Measurements from ENCODE around the gene SLC44A4. TPM values are rescaled to one million over a fixed set of nuclear protein-coding genes. Genes with fewer than 3 reads are reported as not detected.

The SLC44A4 gene
- total and polyA plus RNA-seq, 2 of the 8 experiments (the other 6 are each of a cell fraction or from before 2014, with no cell fraction given) = 4.8 to 7.0 TPM

DNA sequence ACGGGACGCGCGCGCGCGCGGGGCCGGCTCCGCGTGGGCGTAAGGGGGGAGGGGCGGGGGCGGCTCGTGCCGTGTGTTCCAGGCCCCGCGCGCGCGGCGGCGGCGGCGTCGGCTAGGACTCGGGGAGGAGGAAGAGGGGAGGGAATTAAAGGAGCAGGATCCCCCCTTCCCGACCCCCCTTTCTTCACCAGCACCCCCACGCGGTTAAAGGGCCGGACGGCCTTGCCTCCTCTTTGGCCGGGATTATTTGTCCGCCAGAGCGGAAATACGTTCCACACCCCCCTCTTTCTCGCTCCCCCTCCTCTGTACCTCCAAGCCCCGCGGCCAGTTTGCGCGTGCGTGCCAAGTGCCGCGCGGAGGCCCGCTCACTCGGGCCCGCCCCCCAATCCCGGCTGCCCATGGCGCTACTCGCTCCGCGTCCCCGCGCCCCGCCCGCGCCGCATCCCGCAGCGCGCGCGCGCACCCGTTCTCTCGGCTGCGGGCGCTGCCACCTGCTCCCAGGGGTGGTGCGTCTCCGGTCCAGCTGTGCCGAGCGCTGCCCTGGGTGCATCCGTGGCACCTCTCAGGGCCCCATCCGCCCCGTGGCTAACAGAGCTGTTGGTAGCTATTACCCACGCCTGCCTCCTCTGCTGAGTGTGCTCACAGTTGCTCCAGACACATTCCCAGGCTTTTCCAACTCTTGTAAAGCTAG is 23.3 kb upstream of the SLC44A4 start, which contains the start of gene ZBTB12 (continued):
- TF ChIP-seq YY1 (IDR thresholded peaks at IDR 0.05; ENCODE audit: low read depth, low read length) = peak; percentile 25; the same call in 1 of the 2 replicates
- 0 out of 2 replicates have a peak, but pooled peaks have one; percentile 2 for TF ChIP-seq TCF12 (IDR thresholded peaks at IDR 0.05; ENCODE audit: low read depth, low read length)
- TF ChIP-seq SIN3A (conservative IDR thresholded peaks at IDR 0.05 in 1 of 2, IDR thresholded peaks at IDR 0.05 in 1 of 2; ENCODE audit: low read depth in 1 of 2, low read length in 2 of 2) = peak in 1 of 2 experiments; percentile 67; a peak in 2 of 4 replicates
- peak; percentile 56 to 57 for TF ChIP-seq RAD21 (IDR thresholded peaks at IDR 0.05 in 1 of 2, conservative IDR thresholded peaks at IDR 0.05 in 1 of 2; ENCODE audit: low read depth in 2 of 2, low read length in 2 of 2)
- TF ChIP-seq ASH2L (IDR thresholded peaks at IDR 0.05; ENCODE audit: low read length) = peak; percentile 66
- peak; percentile 45 for TF ChIP-seq KDM4A (IDR thresholded peaks at IDR 0.05; ENCODE audit: low read depth, low read length, severe bottlenecking)
- no peak for TF ChIP-seq ZNF274 (IDR thresholded peaks at IDR 0.05; ENCODE audit: borderline replicate concordance, extremely low read depth, low read length)

Measured in H1 (cell line).